Measurements from ENCODE around the gene CLTA. TPM values are rescaled to one million over a fixed set of nuclear protein-coding genes. Genes with fewer than 3 reads are reported as not detected.

CLTA gene
- total and polyA plus RNA-seq, 10 of the 15 experiments (the other 5 are each of a cell fraction or from before 2014, with no cell fraction given) = 49.0 to 241 (median 168) TPM

- TF ChIP-seq SMAD1 (IDR thresholded peaks at IDR 0.05; ENCODE audit: low read depth, partially characterized antibody) = no peak
- no peak for TF ChIP-seq CHD4 (IDR thresholded peaks at IDR 0.05)
Observed at GRCh38 chr9:36207016-36207415, 16.3 kb downstream of the CLTA start (continued).

GRCh38 chr9:36207546-36208012, 16.9 kb downstream of the CLTA start:
- WGBS (ENCODE audit: insufficient coverage, insufficient replicate concordance, low lambda C conversion rate, missing lambda C conversion rate) = 10% methylated on average over 1 of the region's 1 CpG
- no peak for TF ChIP-seq HDGF (IDR thresholded peaks at IDR 0.05)
- TF ChIP-seq TCF12 (IDR thresholded peaks at IDR 0.05; ENCODE audit: low read depth, low read length) = no peak
- no peak for TF ChIP-seq SMAD1 (IDR thresholded peaks at IDR 0.05; ENCODE audit: low read depth, partially characterized antibody)
- TF ChIP-seq HCFC1 (IDR thresholded peaks at IDR 0.05; ENCODE audit: low read length) = no peak
- no peak for TF ChIP-seq BMI1 (IDR thresholded peaks at IDR 0.05; ENCODE audit: borderline replicate concordance)
- TF ChIP-seq HSF1 (IDR thresholded peaks at IDR 0.05; ENCODE audit: low read depth, low read length) = no peak
- TF ChIP-seq RFX5 (IDR thresholded peaks at IDR 0.05; ENCODE audit: low read depth, low read length) = no peak
- CTCF ChIA-PET = interaction anchor here (0.7 to 2.4 kb wide), 4 partner anchors 14 to 121 kb away, joined by 3 to 12 read pairs (median 4); partner anchors contain the start of gene CLTA
- no peak for DNase-seq (ENCODE audit: low read depth, low spot score)
- no peak for FAIRE-seq
- ATAC-seq = no peak
- BruUV-seq (replicated peaks) = no TSS peak
- peaks cover 12% of the 10 kb centered on the region; the same call in 1 of the 2 replicates for H4K20me1 ChIP-seq (ENCODE audit: control insufficient read depth, insufficient read depth)
- no peak overlapping the region for H3K4me3 ChIP-seq
- in situ Hi-C loops (cut with MboI) = no loop called here
- H3K9me3 ChIP-seq (replicated peaks; ENCODE audit: control insufficient read depth, insufficient read depth, low read length) = no peaks in the 10 kb centered on the region
- H2AFZ ChIP-seq (ENCODE audit: control insufficient read depth, low read depth, low read length) = no peak overlapping the region
- H3K27ac ChIP-seq (ENCODE audit: control insufficient read depth, insufficient read depth) = peak overlapping the region; percentile 24; the same call in 1 of the 2 replicates
- H3K27me3 ChIP-seq (replicated peaks in 1 of 2; ENCODE audit: control insufficient read depth in 2 of 2, insufficient read depth in 2 of 2, low read length in 1 of 2) = no peaks in the 10 kb centered on the region
- peaks cover 3% of the 10 kb centered on the region; the same call in 1 of the 2 replicates for H3K4me1 ChIP-seq (ENCODE audit: control insufficient read depth, insufficient read depth, low read length)
- POLR2A ChIA-PET = no interaction called here
- intact Hi-C loops (cut with micrococcal nuclease; ENCODE audit: unreplicated experiment) = no loop called here
- no peak overlapping the region for H3K4me2 ChIP-seq (ENCODE audit: control insufficient read depth, insufficient read depth)
- RAD21 ChIA-PET (ENCODE audit: unreplicated experiment) = interaction anchor here (0.9 kb wide), 1 partner anchor 17 kb away, joined by 4 read pairs; the partner anchor contains the start of gene CLTA
- H3K9ac ChIP-seq (ENCODE audit: control insufficient read depth, insufficient read depth, low read length) = no peak overlapping the region
- peaks cover 26 to 59% of the 10 kb centered on the region in 2 experiments for H3K36me3 ChIP-seq (ENCODE audit: control insufficient read depth in 2 of 2, insufficient read depth in 2 of 2, low read length in 1 of 2)
- SMC1A ChIA-PET (ENCODE audit: uncharacterized antibody, unreplicated experiment) = interaction anchor here (1.4 kb wide), 1 partner anchor 8 kb away, joined by 3 read pairs; no protein-coding TSS in a partner anchor
- H3K79me2 ChIP-seq (ENCODE audit: control insufficient read depth, insufficient read depth, low read length) = peaks cover 6% of the 10 kb centered on the region
